Measurements from ENCODE around the gene CACNA1C.

CACNA1C gene

GRCh38 chr12:2264651-2265232 is 212.0 kb downstream of the CACNA1C start:
- peak; percentile 98 for DNase-seq

- peak; percentile 88 for DNase-seq
These were observed 212.8 kb downstream of the CACNA1C start for GRCh38 chr12:2265461-2266167.

- no peak for DNase-seq
These were observed 214.2 kb downstream of the CACNA1C start for GRCh38 chr12:2266666-2267620.

GRCh38 chr12:2267703-2268470 is 215.1 kb downstream of the CACNA1C start:
- DNase-seq, result peak; percentile 83

- DNase-seq, result peak; percentile 96
These were observed 215.9 kb downstream of the CACNA1C start for GRCh38 chr12:2268471-2269286.

- no peak for DNase-seq
These were observed 218.1 kb downstream of the CACNA1C start for GRCh38 chr12:2270846-2271245.

- DNase-seq, result no peak
These were observed 219.2 kb downstream of the CACNA1C start for GRCh38 chr12:2271961-2272360.

GRCh38 chr12:2273288-2273687 is 220.5 kb downstream of the CACNA1C start:
- DNase-seq, result peak; percentile 65

- DNase-seq, result no peak
These were observed 221.0 kb downstream of the CACNA1C start for GRCh38 chr12:2273751-2274150.

- DNase-seq, result no peak
These were observed 221.9 kb downstream of the CACNA1C start for GRCh38 chr12:2274733-2275132.

GRCh38 chr12:2276288-2277033 is 223.7 kb downstream of the CACNA1C start:
- no peak for DNase-seq

- DNase-seq, result no peak
These were observed 224.8 kb downstream of the CACNA1C start for GRCh38 chr12:2277492-2278155.

- DNase-seq, result no peak
These were observed 228.7 kb downstream of the CACNA1C start for GRCh38 chr12:2281446-2281845.

- DNase-seq, result peak; percentile 59
These were observed 229.5 kb downstream of the CACNA1C start for GRCh38 chr12:2282318-2282717.

GRCh38 chr12:2283480-2283879 is 230.7 kb downstream of the CACNA1C start:
- DNase-seq, result no peak

- peak; percentile 91 for DNase-seq
These were observed 231.1 kb downstream of the CACNA1C start for GRCh38 chr12:2283916-2284315.

- DNase-seq, result peak; percentile 98
These were observed 231.6 kb downstream of the CACNA1C start for GRCh38 chr12:2284321-2284813.

- peak; percentile 88 for DNase-seq
These were observed 232.1 kb downstream of the CACNA1C start for GRCh38 chr12:2284857-2285256.

- no peak for DNase-seq
These were observed 232.7 kb downstream of the CACNA1C start for GRCh38 chr12:2285462-2285861.

GRCh38 chr12:2286047-2286446 is 233.3 kb downstream of the CACNA1C start:
- DNase-seq, result no peak
